H1 (cell line): Measurements from ENCODE around the gene MARCHF2. TPM values are rescaled to one million over a fixed set of nuclear protein-coding genes. Genes with fewer than 3 reads are reported as not detected.

Experiments
- ATF2 ChIP-seq: IDR thresholded peaks from 2 replicates; pipeline ENCODE4 v1.6.1; 2012; ENCODE audit warnings: low read length, inconsistent platforms
- CBX5 ChIP-seq: fragments of 300-800, 300-1000 bp; sonication (generic); IDR thresholded peaks from 2 replicates; pipeline ENCODE4 v1.7.1; 2016; ENCODE audit warnings: antibody characterized with exemption, low read length, low read depth
- HDAC6 ChIP-seq: IDR thresholded peaks from one replicate; pipeline ENCODE4 v1.7.1; 2012; ENCODE audit warnings: low read depth, mild to moderate bottlenecking, inconsistent platforms, low read length, moderate library complexity
- POLR2A ChIP-seq, 2 experiments: IDR thresholded peaks; 1 replicate in 1 of 2; 2 replicates in 1 of 2; pipeline ENCODE4 v1.6.1; 2011; ENCODE audit warnings: low read depth in 2 of 2, low read length in 2 of 2, mild to moderate bottlenecking in 2 of 2; ENCODE audit errors: control extremely low read depth in 1 of 2
- polyA plus RNA-seq, 7 experiments: library from polyadenylated mRNA; depleted of rRNA in 3 of 7; stranded (reverse) in 5 of 7; unstranded in 2 of 7; fragments of >200 nt in 5 of 7; fragments of 200-250 nt in 2 of 7; gene quantifications; 1 replicate in 5 of 7; 2 replicates in 1 of 7; 4 replicates in 1 of 7; pipeline versions ENCODE4 v1.2.1 to v1.2.3, GENCODE V29; 2011 to 2013; ENCODE audit warnings: missing spikeins in 2 of 7, mixed read lengths in 2 of 7
- total RNA-seq: library from RNA; stranded (reverse); fragmentation: NEBNext Ultra II Directional; extraction: Animal tissue kit (Norgen Biotek cat#: 25700); gene quantifications from 2 replicates; pipeline ENCODE4 v1.2.1, GENCODE V29; 2021

MARCHF2 gene
- total and polyA plus RNA-seq, 2 of the 8 experiments (the other 6 are each of a cell fraction or from before 2014, with no cell fraction given) = 18.5 to 46.2 TPM

DNA sequence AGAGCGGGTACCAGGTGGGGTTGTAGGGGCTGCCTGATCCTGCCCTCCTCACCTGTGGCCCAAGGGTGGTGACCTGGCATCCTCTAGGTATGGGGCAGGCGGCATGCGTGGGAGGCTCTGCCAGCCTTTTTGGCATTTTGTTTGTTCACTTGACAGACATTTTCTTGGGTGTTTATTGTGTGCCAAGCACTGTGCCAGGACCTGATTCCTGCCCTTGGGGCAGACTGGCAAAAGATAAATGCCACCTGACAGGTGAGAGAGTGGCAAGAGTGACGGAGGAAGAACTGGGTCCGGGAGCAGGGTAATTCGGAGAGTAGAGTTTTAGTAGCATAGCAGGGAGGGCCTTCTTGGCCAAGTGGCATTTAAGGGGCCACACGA is 16.9 kb upstream of the MARCHF2 start (continued):
- no peak for TF ChIP-seq ATF2
- no peak for TF ChIP-seq CBX5
- TF ChIP-seq HDAC6 = no peak
- no peak for TF ChIP-seq POLR2A (IDR thresholded peaks at IDR 0.05; ENCODE audit: control extremely low read depth in 1 of 2, low read depth in 2 of 2, low read length in 2 of 2)
